ENCODE measurements around the gene SNX5.

DNA sequence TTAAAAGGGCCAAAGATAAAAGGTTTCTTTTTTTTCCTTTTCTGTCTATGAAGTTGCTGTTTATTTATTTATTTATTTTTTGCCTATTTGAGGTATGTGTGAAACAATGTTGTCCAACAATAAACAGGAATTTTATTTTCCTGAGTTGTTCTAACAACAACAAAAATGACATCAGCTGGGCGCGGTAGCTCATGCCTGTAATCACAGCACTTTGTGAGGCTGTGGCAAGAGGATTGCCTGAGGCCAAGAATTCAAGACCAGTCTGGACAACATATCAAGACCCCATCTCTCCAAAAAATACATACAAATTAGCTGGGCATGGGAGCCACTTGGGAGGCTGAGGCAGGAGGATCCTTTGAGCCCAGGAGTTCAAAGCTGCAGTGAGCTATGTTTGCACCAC lies 44.3 kb upstream of the SNX5 start:
- TF ChIP-seq, protein P1, sequence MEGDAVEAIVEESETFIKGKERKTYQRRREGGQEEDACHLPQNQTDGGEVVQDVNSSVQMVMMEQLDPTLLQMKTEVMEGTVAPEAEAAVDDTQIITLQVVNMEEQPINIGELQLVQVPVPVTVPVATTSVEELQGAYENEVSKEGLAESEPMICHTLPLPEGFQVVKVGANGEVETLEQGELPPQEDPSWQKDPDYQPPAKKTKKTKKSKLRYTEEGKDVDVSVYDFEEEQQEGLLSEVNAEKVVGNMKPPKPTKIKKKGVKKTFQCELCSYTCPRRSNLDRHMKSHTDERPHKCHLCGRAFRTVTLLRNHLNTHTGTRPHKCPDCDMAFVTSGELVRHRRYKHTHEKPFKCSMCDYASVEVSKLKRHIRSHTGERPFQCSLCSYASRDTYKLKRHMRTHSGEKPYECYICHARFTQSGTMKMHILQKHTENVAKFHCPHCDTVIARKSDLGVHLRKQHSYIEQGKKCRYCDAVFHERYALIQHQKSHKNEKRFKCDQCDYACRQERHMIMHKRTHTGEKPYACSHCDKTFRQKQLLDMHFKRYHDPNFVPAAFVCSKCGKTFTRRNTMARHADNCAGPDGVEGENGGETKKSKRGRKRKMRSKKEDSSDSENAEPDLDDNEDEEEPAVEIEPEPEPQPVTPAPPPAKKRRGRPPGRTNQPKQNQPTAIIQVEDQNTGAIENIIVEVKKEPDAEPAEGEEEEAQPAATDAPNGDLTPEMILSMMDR (conservative IDR thresholded peaks at IDR 0.05; ENCODE audit: low read depth, low read length) = no peak
- no peak for TF ChIP-seq EZH2 (IDR thresholded peaks at IDR 0.05; ENCODE audit: borderline replicate concordance, low read depth, low read length, poor library complexity, severe bottlenecking)
